PC-9 (cell line): Measurements from ENCODE around the gene ADGRB3. TPM values are rescaled to one million over a fixed set of nuclear protein-coding genes. Genes with fewer than 3 reads are reported as not detected.

Source experiments
- BruUV-seq: library from RNA; stranded (reverse); fragments of 400-500 nt; replicated peaks from 2 replicates; lab custom pipeline; 2021; lab: Mats Ljungman, UMichigan
- CTCF ChIA-PET: fragments of 300-600 bp; sonication (Branson Sonifier 250); formaldehyde crosslinking; loops from one replicate; lab custom pipeline; 2022; ENCODE audit warnings: antibody characterized with exemption; lab: Charles Lee
- POLR2A ChIA-PET: fragments of 300-600 bp; sonication (Branson Sonifier 250); formaldehyde crosslinking; loops from one replicate; lab custom pipeline; 2022; ENCODE audit warnings: antibody characterized with exemption; ENCODE audit not compliant: unreplicated experiment; lab: Charles Lee
- DNase-seq, 2 experiments: peaks; one replicate each; pipeline versions ENCODE4 v3.0.0 to v3.0.0-alpha.2; 2015 to 2022; ENCODE audit warnings: mixed read lengths in 1 of 2
- H2AFZ ChIP-seq: fragments of 200-600 bp; sonication (generic); 2 replicates; pipeline ENCODE4 v1.8.1; 2017; ENCODE audit warnings: antibody characterized with exemption
- H3F3A ChIP-seq: fragments of 200-600 bp; sonication (generic); 2 replicates; pipeline ENCODE4 v1.8.1; 2017; ENCODE audit warnings: antibody characterized with exemption, mild to moderate bottlenecking, low read depth; ENCODE audit not compliant: insufficient read depth
- H3K27ac ChIP-seq: fragments of 200-600 bp; sonication (generic); 2 replicates; pipeline ENCODE4 v1.6.1; 2016; ENCODE audit warnings: mixed run types
- H3K27me3 ChIP-seq: fragments of 200-600 bp; sonication (generic); 2 replicates; pipeline ENCODE4 v1.6.1; 2016; ENCODE audit warnings: low read depth, mixed run types; ENCODE audit not compliant: insufficient read depth
- H3K36me3 ChIP-seq: fragments of 200-600 bp; sonication (generic); 2 replicates; pipeline ENCODE4 v1.6.1; 2016; ENCODE audit warnings: low read depth, mixed run types
- H3K4me1 ChIP-seq: fragments of 200-600 bp; sonication (generic); replicated peaks from 2 replicates; pipeline ENCODE4 v1.6.1; 2016; ENCODE audit warnings: mixed run types; ENCODE audit not compliant: insufficient read depth
- H3K4me2 ChIP-seq: fragments of 200-600 bp; sonication (generic); 2 replicates; pipeline ENCODE4 v1.6.1; 2017; ENCODE audit warnings: mixed run types
- H3K4me3 ChIP-seq: fragments of 200-600 bp; sonication (generic); 2 replicates; pipeline ENCODE4 v1.6.1; 2016; ENCODE audit warnings: mixed run types
- H3K79me2 ChIP-seq: fragments of 200-600 bp; sonication (generic); 2 replicates; pipeline ENCODE4 v1.6.1; 2017; ENCODE audit warnings: low read depth, mixed run types
- H3K9me2 ChIP-seq: fragments of 200-600 bp; sonication (generic); 2 replicates; pipeline ENCODE4 v1.8.1; 2017; ENCODE audit warnings: mild to moderate bottlenecking; ENCODE audit not compliant: insufficient read depth
- H3K9me3 ChIP-seq: fragments of 200-600 bp; sonication (generic); 2 replicates; pipeline ENCODE4 v1.8.1; 2016; ENCODE audit warnings: low read depth; ENCODE audit not compliant: insufficient read depth
- H4K20me1 ChIP-seq: fragments of 200-600 bp; sonication (generic); 2 replicates; pipeline ENCODE4 v1.8.1; 2017; ENCODE audit not compliant: insufficient read depth
- EZH2 ChIP-seq: fragments of 200-600 bp; sonication (generic); IDR thresholded peaks from 2 replicates; pipeline ENCODE4 v1.8.0; 2017; ENCODE audit warnings: antibody characterized with exemption, low read depth
- intact Hi-C: fragments of 100-400 bp; cut with micrococcal nuclease; formaldehyde crosslinking; loops from one replicate; pipeline ENCODE4 v1.10.0; 2022; ENCODE audit not compliant: unreplicated experiment
- total RNA-seq: library from RNA; stranded (reverse); gene quantifications from 2 replicates; pipeline ENCODE4 v1.2.3, GENCODE V29; 2021
- TF ChIP-seq, protein P1 (sequence below): fragments of 200-600 bp; sonication (generic); conservative IDR thresholded peaks from 2 replicates; pipeline ENCODE4 v1.6.1; 2017; ENCODE audit warnings: mixed run types, antibody characterized with exemption, mild to moderate bottlenecking, moderate library complexity

ADGRB3 gene
- total RNA-seq, 1 experiment from 2014 or later, result not detected

DNA sequence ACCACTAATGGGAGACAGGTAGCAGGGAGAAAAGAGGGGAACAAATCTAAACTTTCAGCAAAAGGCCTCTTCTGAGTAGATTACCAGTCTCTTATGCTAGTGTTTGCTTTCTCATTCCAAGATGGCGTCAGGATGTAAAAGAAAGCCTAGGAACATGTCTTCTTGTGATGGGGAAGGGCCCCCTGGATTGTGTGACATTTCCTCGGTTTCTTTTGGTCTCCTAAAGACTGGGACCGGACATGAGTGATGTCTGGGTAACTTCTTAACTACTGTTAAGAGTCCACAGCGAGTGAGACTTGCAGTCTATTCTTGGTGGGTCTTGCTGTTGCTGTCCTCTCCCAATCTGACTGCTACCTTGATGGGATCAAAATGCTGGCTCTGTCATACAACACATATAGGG, 60.3 kb downstream of the ADGRB3 start:
- no TSS peak for BruUV-seq

DNA sequence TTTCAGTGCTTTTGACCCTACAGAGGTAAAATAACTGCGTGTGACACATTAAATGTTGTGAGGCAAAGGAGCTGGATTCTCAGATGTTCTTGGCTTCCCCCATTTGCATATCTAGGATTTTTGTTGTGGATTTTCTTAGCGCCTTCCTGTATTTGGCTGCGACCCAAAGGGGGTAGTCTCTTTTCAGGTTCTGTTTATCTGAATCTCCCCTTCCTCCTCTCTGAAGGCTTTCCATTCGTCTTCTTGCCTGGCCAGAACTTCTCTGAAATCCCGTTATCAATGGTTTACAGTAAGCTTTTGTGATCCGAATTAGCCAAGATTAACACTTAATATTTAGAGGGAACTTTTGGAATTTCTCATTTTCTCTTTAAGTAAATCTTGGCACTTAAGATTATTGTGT, 60.8 kb downstream of the ADGRB3 start:
- Histone ChIP-seq H3K27me3 (no peaks in the 10 kb centered on the region), H3K27ac (no peak overlapping the region), H3K4me3 (no peak overlapping the region), H3K4me2 (no peak overlapping the region), H4K20me1 (no peaks in the 10 kb centered on the region), H3K4me1 (no peaks in the 10 kb centered on the region), H3K9me3 (no peaks in the 10 kb centered on the region), H3K36me3 (no peaks in the 10 kb centered on the region), H3K9me2 (no peaks in the 10 kb centered on the region), H3K79me2 (no peaks in the 10 kb centered on the region), H2AFZ (no peak overlapping the region), H3F3A (no peaks in the 10 kb centered on the region)
- BruUV-seq, result no TSS peak
- intact Hi-C loops, result no loop called here
- ChIA-PET POLR2A (no interaction called here), CTCF (no interaction called here)
- no peak for TF ChIP-seq EZH2
- TF ChIP-seq, protein P1, sequence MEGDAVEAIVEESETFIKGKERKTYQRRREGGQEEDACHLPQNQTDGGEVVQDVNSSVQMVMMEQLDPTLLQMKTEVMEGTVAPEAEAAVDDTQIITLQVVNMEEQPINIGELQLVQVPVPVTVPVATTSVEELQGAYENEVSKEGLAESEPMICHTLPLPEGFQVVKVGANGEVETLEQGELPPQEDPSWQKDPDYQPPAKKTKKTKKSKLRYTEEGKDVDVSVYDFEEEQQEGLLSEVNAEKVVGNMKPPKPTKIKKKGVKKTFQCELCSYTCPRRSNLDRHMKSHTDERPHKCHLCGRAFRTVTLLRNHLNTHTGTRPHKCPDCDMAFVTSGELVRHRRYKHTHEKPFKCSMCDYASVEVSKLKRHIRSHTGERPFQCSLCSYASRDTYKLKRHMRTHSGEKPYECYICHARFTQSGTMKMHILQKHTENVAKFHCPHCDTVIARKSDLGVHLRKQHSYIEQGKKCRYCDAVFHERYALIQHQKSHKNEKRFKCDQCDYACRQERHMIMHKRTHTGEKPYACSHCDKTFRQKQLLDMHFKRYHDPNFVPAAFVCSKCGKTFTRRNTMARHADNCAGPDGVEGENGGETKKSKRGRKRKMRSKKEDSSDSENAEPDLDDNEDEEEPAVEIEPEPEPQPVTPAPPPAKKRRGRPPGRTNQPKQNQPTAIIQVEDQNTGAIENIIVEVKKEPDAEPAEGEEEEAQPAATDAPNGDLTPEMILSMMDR, result no peak
- DNase-seq, result no peak

More for the DNA sequence above, 60.3 kb downstream of the ADGRB3 start:
- Histone ChIP-seq H3K27me3 (no peaks in the 10 kb centered on the region), H4K20me1 (no peaks in the 10 kb centered on the region), H3K4me2 (no peak overlapping the region), H3K9me2 (no peaks in the 10 kb centered on the region), H3K36me3 (no peaks in the 10 kb centered on the region), H3K4me1 (no peaks in the 10 kb centered on the region), H3K79me2 (no peaks in the 10 kb centered on the region), H3K9me3 (no peaks in the 10 kb centered on the region), H3F3A (no peaks in the 10 kb centered on the region), H3K27ac (no peak overlapping the region), H3K4me3 (no peak overlapping the region), H2AFZ (no peak overlapping the region)
- TF ChIP-seq EZH2, result no peak
- TF ChIP-seq, protein P1, result no peak
- POLR2A ChIA-PET, result no interaction called here
- CTCF ChIA-PET, result no interaction called here
- no peak for DNase-seq
- intact Hi-C loops, result no loop called here

DNA sequence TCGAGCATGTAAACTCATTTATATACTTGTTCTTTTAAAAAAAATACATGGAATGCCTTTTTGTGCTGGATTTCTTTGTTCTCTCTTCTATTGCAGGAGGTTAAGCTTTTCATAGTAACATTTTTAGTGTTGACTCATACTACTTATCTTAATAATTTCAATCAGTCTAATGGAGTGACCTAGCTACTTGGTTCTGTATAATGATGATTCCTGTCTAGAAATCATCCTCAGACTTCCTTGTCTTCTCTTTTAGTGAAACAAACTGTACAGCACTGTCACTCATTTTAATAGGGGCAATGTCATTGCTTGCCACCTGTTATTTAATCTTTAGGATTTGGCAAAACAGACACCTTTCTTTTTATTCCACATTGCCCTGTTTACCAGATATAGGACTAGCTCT, 62.3 kb downstream of the ADGRB3 start:
- POLR2A ChIA-PET, result no interaction called here
- CTCF ChIA-PET, result no interaction called here
- BruUV-seq, result no TSS peak
- H3K4me1 ChIP-seq, result no peaks in the 10 kb centered on the region
- no peaks in the 10 kb centered on the region for H3K36me3 ChIP-seq
- no peaks in the 10 kb centered on the region for H3K9me3 ChIP-seq
- no peaks in the 10 kb centered on the region for H4K20me1 ChIP-seq
- no peak for DNase-seq
- no peak overlapping the region for H2AFZ ChIP-seq
- intact Hi-C loops, result no loop called here
- no peaks in the 10 kb centered on the region for H3K79me2 ChIP-seq
- no peak overlapping the region for H3K4me2 ChIP-seq
- no peaks in the 10 kb centered on the region for H3K9me2 ChIP-seq
- no peak overlapping the region for H3K4me3 ChIP-seq
- H3K27ac ChIP-seq, result no peak overlapping the region
- no peaks in the 10 kb centered on the region for H3K27me3 ChIP-seq
- no peaks in the 10 kb centered on the region for H3F3A ChIP-seq
- TF ChIP-seq, protein P1, result no peak
- no peak for TF ChIP-seq EZH2
